Activated CD4-positive, alpha-beta memory T cell treated with anti-CD3 and anti-CD28 coated beads for 36 hours (primary cell): ENCODE measurements around the gene ADGRG7. TPM values are rescaled to one million over a fixed set of nuclear protein-coding genes. Genes with fewer than 3 reads are reported as not detected.

ENCODE experiments used
- CTCF ChIA-PET: fragments of 350-600 bp; sonication (Branson Sonifier 250); formaldehyde crosslinking; loops from one replicate; lab custom pipeline; 2021; ENCODE audit warnings: antibody characterized with exemption, inconsistent platforms; lab: Charles Lee
- POLR2A ChIA-PET: fragments of 350-600 bp; sonication (Branson Sonifier 250); formaldehyde crosslinking; loops from one replicate; lab custom pipeline; 2021; ENCODE audit warnings: antibody characterized with exemption; lab: Charles Lee
- DNase-seq: peaks from one replicate; pipeline ENCODE4 v3.0.0-alpha.2; 2020
- H3K27ac Mint-ChIP-seq: one replicate; pipeline ENCODE4 v1.8.0; 2021; ENCODE audit warnings: mixed read lengths
- H3K27me3 Mint-ChIP-seq: one replicate; pipeline ENCODE4 v1.8.0; 2021; ENCODE audit warnings: mixed read lengths
- H3K36me3 Mint-ChIP-seq: one replicate; pipeline ENCODE4 v1.8.0; 2021; ENCODE audit warnings: mixed read lengths
- H3K4me1 Mint-ChIP-seq: one replicate; pipeline ENCODE4 v1.8.0; 2021; ENCODE audit warnings: low read depth, mixed read lengths
- H3K4me3 Mint-ChIP-seq: one replicate; pipeline ENCODE4 v1.8.0; 2021; ENCODE audit warnings: mild to moderate bottlenecking, mixed read lengths
- H3K9me3 Mint-ChIP-seq: one replicate; pipeline ENCODE4 v1.8.0; 2021; ENCODE audit warnings: mixed read lengths
- intact Hi-C: fragments of 100-400 bp; cut with micrococcal nuclease; formaldehyde crosslinking; loops from one replicate; pipeline ENCODE4 v1.15.1; 2023
- total RNA-seq, 2 experiments: library from RNA; stranded (reverse); gene quantifications; one replicate each; pipeline ENCODE4 v1.2.3, GENCODE V29; 2021

ADGRG7 gene
- total RNA-seq, 2 experiments from 2014 or later = not detected

DNA sequence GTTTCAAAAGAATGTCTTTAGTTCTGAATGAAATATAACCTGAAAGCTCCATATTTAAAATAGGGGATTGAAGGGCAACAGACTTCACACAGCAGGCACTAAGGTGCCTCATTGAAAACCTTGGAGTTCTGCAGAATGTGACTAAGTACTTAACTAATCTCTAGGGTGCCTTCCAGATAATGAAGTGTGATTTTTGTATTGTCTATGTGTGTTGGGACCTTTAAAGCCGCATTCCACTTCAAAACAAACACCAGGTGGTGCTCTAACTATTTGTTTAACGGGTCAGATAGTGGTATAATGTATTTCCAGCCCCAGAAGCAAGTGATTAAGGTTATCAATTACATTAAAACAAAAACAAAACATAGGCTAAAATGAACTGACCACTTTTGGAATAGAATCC is 127.9 kb downstream of the ADGRG7 start:
- no peaks in the 10 kb centered on the region for H3K27me3 Mint-ChIP-seq
- H3K4me3 Mint-ChIP-seq = no peak overlapping the region
- no peaks in the 10 kb centered on the region for H3K4me1 Mint-ChIP-seq
- no peak for DNase-seq
- peaks cover 34% of the 10 kb centered on the region for H3K36me3 Mint-ChIP-seq
- H3K27ac Mint-ChIP-seq = no peak overlapping the region
- no peaks in the 10 kb centered on the region for H3K9me3 Mint-ChIP-seq
- intact Hi-C loops = no loop called here
- ChIA-PET CTCF (interaction anchor here (0.7 to 2.2 kb wide), 2 partner anchors 11 to 75 kb away, joined by 3 to 6 read pairs; no protein-coding TSS in a partner anchor), POLR2A (no interaction called here)

GRCh38 chr3:100740207-100740606 is 130.8 kb downstream of the ADGRG7 start:
- CTCF ChIA-PET = interaction anchor here (1.0 to 1.7 kb wide), 3 partner anchors 10 to 642 kb away, joined by 3 to 4 read pairs (median 4); no protein-coding TSS in a partner anchor
- intact Hi-C loops = loop anchor here (1.0 kb wide), 1 partner anchor 30 kb away; no protein-coding TSS in a partner anchor
- Mint-ChIP-seq H3K9me3 (no peaks in the 10 kb centered on the region), H3K36me3 (peaks cover 33% of the 10 kb centered on the region), H3K27me3 (no peaks in the 10 kb centered on the region), H3K4me3 (no peak overlapping the region), H3K4me1 (no peaks in the 10 kb centered on the region), H3K27ac (no peak overlapping the region)
- POLR2A ChIA-PET = no interaction called here
- peak; percentile 20 for DNase-seq

- CTCF ChIA-PET = no interaction called here
- Mint-ChIP-seq H3K4me1 (no peaks in the 10 kb centered on the region), H3K27ac (no peak overlapping the region), H3K27me3 (no peaks in the 10 kb centered on the region), H3K36me3 (peaks cover 32% of the 10 kb centered on the region), H3K9me3 (no peaks in the 10 kb centered on the region), H3K4me3 (no peak overlapping the region)
- POLR2A ChIA-PET = no interaction called here
- DNase-seq = no peak
- intact Hi-C loops = no loop called here
Observed at GRCh38 chr3:100743535-100743934, 134.1 kb downstream of the ADGRG7 start.

- Mint-ChIP-seq H3K4me1 (no peaks in the 10 kb centered on the region), H3K27ac (no peak overlapping the region), H3K36me3 (peaks cover 37% of the 10 kb centered on the region), H3K9me3 (no peaks in the 10 kb centered on the region), H3K27me3 (no peaks in the 10 kb centered on the region), H3K4me3 (no peak overlapping the region)
- intact Hi-C loops = no loop called here
- ChIA-PET CTCF (interaction anchor here (0.7 kb wide), 1 partner anchor 11 kb away, joined by 3 read pairs; no protein-coding TSS in a partner anchor), POLR2A (no interaction called here)
- DNase-seq = no peak
Observed at GRCh38 chr3:100744671-100745070, 135.3 kb downstream of the ADGRG7 start.

Other genes with a start within 250 kb of the ADGRG7 start
- gene TOMM70, start 208.5 kb upstream of the ADGRG7 start, total RNA-seq = 10 to 100 TPM; 44.9 to 47.1 TPM
- gene LNP1, start 208.1 kb upstream of the ADGRG7 start, total RNA-seq = 1 to 10 TPM; 1.9 to 2.3 TPM
- under 1 TPM; 0.65 to 0.74 TPM for gene TMEM45A, start 117.0 kb upstream of the ADGRG7 start, total RNA-seq
- 10 to 100 TPM; 55.5 to 60.3 TPM for gene TFG, start 99.9 kb downstream of the ADGRG7 start, total RNA-seq